Measurements from ENCODE around the gene POU3F1. TPM values are rescaled to one million over a fixed set of nuclear protein-coding genes. Genes with fewer than 3 reads are reported as not detected.
"Not testable (repeated sequence)": the region's sequence is repeated elsewhere in the genome, so short reads cannot be mapped to it uniquely, and the experiment has no call there.

The POU3F1 gene
- total RNA-seq, 1 donor from 2014 or later: 0.11 TPM

DNA sequence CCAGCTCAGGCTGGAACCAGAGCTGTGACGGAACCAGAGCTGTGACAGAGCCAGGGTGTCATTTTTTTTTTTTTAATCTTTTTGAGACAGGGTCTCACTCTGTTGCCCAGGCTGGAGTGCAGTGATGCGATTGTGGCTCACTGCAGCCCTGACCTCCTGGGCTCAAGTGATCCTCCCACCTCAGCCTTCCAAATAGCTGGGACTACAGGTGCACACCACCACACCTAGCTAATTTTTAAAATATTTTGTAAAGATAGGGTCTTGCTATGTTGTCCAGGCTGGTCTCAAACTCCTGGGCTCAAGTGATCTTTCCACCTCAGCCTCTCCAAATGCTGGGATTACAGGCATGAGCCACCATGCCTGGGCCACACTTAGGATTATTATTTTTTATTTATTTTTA, 13.6 kb downstream of the POU3F1 start:
- intact Hi-C loops (cut with DNase I); DNase-seq (ENCODE audit: missing footprints); ATAC-seq: not testable (repeated sequence)

DNA sequence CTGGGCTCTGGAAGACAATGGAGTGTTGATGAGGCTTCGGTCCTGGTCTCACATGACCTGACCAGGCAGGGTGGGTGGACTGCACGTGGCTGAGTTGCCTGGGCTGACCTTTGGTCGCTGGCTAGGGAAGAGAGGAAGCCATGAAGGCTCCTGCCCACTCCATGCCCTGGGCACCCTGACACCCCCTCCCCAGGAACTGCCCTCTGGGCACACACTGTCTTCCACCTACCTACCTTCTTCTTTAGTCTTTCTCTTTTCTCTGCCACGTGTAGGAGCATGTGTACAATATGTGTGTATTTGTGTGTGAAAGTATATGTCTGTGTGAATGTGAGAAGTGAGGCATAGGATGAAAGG, 15.1 kb downstream of the POU3F1 start:
- no peak for DNase-seq (ENCODE audit: missing footprints)
- intact Hi-C loops (cut with DNase I): no loop called here

DNA sequence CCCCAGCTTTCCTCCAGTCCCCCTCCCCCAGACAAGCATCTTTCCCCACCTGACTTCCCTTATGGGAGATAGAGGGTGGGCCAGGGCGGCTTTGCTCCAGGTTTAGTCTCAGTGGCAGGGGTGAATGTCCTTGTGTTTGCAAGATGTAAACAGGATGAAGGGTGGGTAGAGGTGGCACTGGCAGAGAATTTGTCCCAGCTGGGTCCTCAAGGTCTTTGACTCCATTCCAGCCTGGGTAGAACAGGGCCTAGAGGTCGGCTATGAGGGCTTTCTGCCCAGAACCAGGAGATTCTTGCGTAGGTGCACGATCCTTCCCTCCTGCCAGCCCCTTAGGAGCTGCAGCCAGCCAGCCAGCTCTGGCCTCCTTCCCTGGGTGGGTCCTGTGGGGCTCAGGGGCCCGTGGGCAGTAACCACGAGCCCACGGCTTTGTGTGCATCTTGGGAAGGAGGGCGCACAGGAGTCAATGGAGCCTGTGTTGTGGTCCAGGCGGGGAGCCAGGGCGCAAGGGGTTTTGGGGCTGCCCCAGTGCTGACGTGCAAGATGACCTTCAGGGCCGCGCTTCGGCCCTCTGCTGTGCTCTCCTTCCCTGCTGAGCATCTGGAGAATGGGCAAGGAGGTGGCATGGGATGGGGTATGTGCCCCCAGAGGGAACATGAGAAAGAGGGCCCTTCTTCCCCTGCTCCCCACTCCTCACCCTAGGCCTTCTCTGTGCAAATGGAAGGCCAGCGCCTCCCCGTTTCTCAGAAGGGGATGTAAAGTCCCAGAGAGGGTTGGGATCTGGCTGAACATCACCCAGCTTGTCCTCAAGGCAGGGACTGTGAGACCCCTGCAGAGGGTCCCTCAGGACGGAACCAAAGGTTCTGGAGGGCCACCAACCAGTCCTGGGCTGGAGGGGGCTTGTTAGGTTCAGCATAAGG, 15.7 kb downstream of the POU3F1 start:
- DNase-seq (ENCODE audit: missing footprints): no peak
- peak; percentile 8 for ATAC-seq
- intact Hi-C loops (cut with DNase I): no loop called here

More for the DNA sequence above, 15.1 kb downstream of the POU3F1 start:
- no peak for ATAC-seq

DNA sequence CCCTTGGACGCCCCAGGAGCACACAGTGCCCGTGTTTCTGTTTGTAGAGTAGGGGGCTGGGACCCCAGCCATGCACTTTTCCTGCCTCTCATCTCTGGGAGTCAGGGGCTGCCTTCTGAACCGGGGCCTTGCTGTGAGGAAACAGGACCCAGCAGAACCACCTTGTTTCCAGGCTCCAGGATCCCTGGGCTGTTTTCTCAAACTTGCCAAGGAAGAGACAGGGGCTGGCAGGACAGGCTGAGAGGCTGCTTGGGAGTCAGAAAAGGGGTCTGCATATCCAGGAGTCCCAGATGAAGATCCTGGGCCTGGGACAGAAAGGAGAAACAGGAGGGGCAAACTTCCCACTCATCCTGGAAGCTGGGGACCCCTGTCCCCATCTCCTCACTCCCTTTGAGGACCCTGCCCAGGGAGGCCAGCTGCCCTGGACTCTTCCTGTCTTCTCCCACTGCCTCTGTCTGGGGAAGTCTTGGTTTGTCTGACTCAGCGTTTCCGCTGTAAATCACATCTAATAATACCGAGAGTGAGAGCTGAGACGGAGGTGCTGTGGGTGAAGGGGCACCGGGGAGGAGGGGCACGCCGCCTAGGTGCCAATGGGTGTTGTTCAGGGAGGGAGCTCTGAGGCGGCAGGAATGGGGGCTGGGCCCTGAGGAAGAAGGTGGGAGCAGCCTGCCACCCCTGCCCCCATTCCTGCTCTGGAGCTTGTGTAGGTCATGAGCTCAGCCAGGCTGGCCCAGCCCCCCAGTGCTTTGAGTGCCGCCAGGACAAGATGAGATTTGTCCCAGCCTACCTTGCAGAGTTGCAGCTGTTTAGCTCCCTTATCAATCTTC, 16.7 kb downstream of the POU3F1 start:
- no peak for DNase-seq (ENCODE audit: missing footprints)
- intact Hi-C loops (cut with DNase I): loop anchor here (5.0 kb wide), 1 partner anchor 807 kb away; no protein-coding TSS in a partner anchor

DNA sequence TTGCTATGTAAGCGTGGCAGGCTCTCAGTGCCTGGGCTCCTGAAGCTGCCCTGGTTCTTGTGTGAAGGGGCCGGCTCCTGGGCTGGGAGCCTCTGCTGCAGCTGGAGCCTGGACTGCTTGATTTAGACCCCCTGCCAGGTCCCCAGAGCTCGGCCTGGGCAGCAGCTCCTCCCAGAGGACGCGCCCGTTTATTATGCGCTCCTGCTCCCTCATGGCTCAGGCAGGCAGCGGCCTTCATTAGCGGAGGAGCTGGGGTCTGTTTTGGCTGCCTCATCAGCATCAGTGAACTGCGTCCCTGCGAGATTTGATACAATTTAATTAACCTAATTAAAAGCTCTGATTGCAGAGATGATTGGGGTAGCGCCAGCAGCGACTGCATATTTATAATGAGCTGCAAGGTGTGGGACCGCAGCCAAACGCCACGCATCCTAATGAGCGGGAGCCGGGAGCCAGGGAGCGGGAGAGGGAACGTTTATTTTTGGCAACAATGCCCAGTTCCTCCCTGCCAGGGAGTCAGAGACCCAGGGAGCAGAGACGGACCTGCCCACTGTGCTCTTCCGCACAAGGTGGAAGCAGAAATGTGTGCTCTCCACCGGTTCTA, 17.4 kb downstream of the POU3F1 start:
- intact Hi-C loops (cut with DNase I): loop anchor here (5.0 kb wide), 1 partner anchor 808 kb away; no protein-coding TSS in a partner anchor
- no peak for DNase-seq (ENCODE audit: missing footprints)

More for the DNA sequence above, 16.7 kb downstream of the POU3F1 start:
- peak; percentile 53 for ATAC-seq

DNA sequence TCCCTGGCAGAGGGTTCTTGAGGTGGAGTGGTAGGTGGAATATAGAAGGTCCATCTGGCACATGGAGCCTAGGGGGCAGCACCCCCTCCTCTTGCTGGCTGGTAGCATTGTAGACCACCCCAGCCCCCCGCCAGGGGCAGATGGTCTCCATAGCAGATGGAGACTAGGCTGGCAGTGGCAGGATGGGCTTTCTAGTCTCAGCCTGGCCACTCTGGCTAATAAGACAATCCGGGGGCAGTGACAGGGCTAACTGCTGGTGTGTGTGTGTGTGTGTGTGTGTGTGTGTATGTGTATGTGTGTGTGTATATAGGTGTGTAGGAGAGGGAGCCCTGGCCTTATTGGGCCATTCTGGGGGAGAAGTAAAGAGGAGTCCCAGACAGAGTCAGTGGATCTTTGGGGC, 17.9 kb downstream of the POU3F1 start:
- intact Hi-C loops (cut with DNase I): loop anchor here (5.0 kb wide), 1 partner anchor 809 kb away; no protein-coding TSS in a partner anchor
- no peak for ATAC-seq
- no peak for DNase-seq (ENCODE audit: missing footprints)

More for the DNA sequence above, 17.4 kb downstream of the POU3F1 start:
- ATAC-seq: peak; percentile 49

DNA sequence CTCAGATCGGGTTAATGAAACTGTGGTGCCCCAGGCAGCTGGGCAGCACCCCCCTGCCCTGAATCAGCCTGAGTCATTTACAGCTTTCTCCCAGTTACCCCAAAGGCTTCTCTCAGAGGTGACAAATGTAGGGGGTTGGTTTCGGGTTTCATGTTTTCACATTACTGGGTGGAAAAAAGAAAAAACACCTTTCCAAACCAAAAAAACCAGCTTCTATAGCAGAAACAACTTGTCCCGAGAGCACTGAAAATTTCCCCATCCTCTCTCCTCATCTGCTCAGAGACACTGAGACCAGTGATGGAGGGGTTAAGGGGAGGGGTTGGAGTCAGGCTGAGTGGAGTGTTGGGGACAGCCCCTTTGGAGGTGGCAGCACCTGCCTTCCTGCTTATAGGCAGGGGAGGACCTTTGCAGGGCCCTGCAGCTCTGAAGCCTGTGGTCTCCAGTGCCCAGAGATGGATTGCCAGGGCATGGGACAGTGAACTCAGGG, 18.4 kb downstream of the POU3F1 start:
- DNase-seq (ENCODE audit: missing footprints): no peak
- no peak for ATAC-seq
- intact Hi-C loops (cut with DNase I): loop anchor here (5.0 kb wide), 1 partner anchor 809 kb away; no protein-coding TSS in a partner anchor

DNA sequence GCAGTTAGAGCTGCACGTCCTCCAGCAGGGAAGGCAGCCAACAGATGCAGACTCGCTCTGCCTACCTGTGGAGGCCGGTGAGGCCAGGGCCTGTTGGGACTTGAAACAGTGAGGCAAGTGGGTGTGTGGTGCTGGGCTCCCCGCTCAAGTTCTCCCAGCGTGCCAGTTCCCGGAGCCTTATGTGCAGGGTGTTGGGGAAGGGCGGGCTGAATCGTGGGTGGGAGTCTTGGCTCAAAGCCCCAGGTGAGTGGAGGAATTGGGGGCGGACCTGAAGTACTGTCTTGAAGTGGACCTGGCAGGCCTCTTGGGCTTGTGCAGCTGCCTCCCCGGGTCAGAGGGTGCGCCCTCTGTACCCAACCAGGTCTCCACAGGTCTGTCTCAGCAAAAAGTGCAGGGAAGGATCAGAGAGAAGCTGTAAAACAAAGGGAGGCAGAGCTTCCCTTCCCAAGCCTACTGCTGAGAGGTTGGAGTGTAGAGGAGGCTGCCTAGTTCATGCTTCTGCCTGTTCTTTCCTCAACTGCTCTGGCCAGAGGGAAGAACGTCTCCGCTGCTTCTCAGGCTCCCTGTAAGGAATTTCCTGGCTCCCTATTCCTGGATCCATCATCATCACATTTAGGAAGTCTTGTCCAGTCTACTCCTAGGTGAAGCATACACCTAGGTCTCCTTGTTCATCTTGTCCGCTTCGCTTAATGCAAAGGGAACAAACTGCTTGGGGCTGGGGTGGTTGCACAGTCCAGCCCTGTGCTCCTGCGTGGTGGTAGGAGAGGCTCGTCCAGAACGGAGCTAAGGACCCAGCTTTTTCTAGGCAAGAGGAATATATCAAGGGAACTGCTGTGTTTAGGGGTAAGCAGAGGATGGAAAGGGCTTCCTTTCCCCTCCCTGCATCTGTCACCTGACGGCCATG, 19.1 kb downstream of the POU3F1 start:
- DNase-seq (ENCODE audit: missing footprints) (no peak), ATAC-seq (no peak)
- intact Hi-C loops (cut with DNase I): loop anchor here (5.0 kb wide), 1 partner anchor 810 kb away; no protein-coding TSS in a partner anchor

DNA sequence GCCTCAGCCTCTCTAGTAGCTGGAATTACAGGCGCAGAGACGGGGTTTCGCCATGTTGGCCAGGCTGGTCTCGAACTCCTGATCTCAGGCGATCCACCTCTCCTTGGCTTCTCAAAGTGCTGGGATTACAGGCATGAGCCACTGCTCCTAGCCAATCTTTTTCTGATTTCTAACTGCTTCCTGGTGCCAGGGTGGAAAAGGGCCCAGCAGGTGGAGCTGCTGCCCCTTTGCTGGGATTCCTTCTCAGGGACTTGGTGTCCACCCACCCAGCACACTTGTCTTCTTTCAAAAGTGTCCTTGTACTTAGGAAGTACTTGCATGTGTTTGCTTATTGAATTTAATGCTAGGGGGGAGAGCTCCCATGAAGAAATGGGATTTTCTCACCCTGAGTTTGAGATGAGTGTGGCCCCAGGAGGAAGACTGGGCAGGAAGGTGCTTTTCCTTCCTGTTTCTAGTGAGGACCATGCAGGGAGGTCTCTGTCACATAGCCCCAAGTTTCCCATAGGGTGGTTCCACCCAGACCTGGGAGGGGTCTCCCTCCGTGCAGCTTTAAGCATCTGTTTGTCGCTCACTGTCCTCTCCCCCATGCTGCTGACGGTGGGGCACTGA, 19.9 kb downstream of the POU3F1 start:
- intact Hi-C loops (cut with DNase I): loop anchor here (5.0 kb wide), 1 partner anchor 811 kb away; no protein-coding TSS in a partner anchor
- no peak for ATAC-seq
- no peak for DNase-seq (ENCODE audit: missing footprints)

DNA sequence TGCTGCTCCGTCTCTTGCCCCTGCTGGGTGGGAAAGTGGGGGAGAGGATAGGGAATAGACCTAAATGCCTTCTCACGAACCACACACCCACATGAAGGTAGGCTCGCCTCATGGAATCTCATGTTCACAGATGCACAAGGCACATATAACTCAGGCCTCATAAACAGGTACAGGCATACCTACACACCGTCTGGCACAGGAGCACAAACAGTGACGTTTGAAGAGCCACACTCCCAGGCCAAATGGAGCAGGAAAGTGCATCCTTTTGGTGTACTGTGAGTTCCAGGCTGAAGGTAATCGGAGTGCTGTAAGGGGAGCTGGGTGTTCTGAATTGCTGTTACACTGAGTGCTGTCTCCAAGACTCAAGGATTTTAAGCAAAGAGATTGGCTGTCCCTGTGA, 20.9 kb downstream of the POU3F1 start:
- no peak for DNase-seq (ENCODE audit: missing footprints)
- ATAC-seq: no peak
- intact Hi-C loops (cut with DNase I): loop anchor here (5.0 kb wide), 1 partner anchor 812 kb away; no protein-coding TSS in a partner anchor

DNA sequence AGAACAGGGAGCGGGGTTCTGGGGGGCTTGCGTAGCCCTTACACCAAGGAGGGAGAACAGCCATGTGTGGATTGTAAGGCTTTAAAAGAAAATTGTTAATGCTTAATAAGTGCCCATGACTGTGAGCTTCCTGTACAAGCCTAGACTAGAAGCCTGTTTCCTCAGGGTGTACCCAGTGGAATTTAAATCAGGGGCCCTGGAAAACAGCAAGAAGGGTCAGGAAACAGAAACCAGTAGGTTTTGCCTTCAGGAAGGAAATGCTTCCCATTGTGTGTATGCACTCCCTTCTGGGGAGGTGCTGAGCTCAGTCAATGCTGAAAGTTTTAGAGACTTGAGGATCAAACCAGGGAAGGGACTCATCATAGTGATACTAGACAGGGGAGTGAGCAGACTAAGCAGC, 21.4 kb downstream of the POU3F1 start:
- ATAC-seq: no peak
- intact Hi-C loops (cut with DNase I): loop anchor here (5.0 kb wide), 1 partner anchor 812 kb away; no protein-coding TSS in a partner anchor
- no peak for DNase-seq (ENCODE audit: missing footprints)

DNA sequence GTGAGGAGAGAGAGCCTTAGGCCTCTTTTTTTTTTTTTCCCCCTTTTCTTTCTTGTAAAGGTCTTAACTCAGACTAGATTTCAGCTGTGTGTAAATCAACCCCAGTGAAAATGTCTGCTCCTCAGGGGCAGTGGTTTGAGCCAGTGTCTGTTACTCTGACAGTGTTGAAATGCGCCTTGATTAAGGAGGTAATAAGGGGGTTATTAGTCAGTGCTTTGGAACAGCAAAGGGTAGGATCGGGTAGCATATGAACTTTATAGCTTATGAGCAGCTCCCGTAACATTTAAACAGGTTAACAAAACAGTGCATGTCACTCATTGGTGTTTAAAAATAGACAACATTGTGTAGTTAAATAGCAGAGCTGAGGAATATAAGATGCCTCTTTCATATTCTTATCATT, 23.8 kb downstream of the POU3F1 start:
- intact Hi-C loops (cut with DNase I): no loop called here
- DNase-seq (ENCODE audit: missing footprints) (no peak), ATAC-seq (no peak)

DNA sequence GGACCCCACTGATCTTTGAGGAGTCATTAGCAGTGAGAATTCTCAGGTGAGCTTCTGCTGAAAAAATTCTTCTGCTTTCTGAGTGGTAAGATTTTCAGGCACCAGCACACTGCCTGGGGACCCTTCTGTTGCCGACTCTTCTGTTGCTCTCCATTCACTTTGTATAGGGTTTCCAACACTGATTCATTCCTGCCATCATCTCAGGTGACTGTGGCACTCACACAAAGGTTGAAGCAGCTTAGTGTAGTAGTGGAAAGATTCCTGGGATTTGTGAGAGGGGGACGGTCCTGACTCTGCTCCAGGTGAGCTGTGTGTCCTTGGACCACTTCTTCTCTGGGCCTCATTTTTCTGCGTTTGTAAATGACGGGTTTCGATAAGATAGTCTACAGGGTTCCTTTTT, 24.6 kb downstream of the POU3F1 start:
- DNase-seq (ENCODE audit: missing footprints): no peak
- ATAC-seq: no peak
- intact Hi-C loops (cut with DNase I): no loop called here

DNA sequence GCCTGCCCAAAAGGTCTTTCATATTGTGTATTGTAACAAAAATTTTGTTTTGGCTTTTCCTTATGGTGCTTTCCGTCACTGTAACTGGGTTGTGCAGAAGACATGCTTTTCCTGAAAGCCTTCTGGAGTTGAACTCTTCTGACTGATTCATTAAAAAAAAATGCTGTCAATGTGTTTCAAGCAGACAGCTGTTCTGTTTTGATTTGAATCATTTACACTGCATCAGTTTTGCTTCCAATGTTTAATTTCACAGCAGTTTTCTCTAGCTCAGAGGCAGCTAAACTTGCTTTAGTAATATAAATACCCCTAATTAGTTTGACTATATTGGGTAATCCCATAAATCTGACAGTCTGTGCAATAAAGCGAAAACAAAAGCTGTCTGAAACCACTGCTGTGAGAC, 26.2 kb downstream of the POU3F1 start:
- no peak for DNase-seq (ENCODE audit: missing footprints)
- intact Hi-C loops (cut with DNase I): no loop called here
- no peak for ATAC-seq

DNA sequence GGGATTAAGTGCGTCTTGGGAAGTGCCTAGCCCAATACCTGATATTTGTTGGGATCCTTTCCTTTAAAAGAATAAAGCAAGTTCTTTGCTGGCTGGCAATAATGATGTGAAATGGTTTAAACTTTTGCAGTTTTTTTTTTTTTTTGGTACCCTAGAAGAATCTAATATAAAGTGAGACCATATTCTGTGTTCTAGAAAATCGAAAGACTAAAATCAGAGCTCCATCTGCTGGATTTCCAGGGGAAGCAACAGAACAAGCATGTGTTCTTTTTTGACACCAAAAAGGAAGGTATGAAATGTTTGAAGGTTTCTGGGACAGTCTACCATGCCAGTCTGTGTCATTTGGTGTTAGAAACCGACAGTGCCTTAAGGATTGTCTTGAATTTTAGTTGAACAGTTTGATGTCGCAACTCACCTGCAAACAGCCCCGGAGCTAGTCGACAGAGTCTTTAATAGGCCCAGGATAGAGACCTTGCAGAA, 27.7 kb downstream of the POU3F1 start:
- intact Hi-C loops (cut with DNase I): no loop called here
- ATAC-seq (no peak), DNase-seq (ENCODE audit: missing footprints) (no peak)

DNA sequence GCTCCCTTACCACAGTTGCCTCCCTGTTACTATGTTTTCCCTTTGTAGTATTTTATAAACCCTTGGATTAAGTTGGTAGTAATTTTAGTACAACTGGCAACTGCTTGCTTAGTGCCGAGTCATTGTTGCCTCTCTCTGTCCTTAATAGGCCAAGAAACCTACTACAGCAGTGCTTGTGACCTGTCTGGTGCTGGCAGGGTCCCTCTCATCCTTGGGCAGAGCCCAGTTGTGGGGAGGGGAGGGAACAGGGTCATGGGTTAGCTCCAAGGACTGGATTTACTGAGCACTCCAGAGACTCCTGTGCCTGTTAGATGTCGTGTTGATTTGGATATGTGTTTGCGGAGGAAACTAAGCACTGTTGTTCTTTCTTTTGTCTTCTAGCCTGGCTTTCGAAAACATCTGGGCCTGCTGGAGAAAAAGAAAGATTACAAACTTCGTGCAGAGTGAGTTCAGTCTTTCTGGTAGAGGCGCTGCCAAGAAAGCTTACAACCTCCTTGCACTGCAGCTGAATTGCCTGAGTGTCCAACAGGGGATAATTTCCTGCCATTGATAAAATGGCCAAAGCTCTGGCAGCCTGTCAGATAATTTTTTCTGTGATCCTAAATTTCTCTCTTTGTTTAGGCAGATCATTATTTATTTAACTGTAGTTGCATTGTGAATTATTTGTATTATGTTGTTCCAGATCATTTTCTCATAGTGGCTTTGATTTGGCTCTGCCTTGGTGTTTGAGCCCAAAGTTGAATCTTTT, 30.4 kb downstream of the POU3F1 start:
- ATAC-seq (peak; percentile 53), DNase-seq (ENCODE audit: missing footprints) (no peak)
- intact Hi-C loops (cut with DNase I): no loop called here

All from Right ventricle myocardium inferior (tissue), 1 donor.